Amniotic epithelial cell (primary cell): ENCODE results near the gene CORT.
"Not testable (repeated sequence)": the region's sequence is repeated elsewhere in the genome, so short reads cannot be mapped to it uniquely, and the experiment has no call there.

Experiments
- DNase-seq: peaks from one replicate; pipeline ENCODE4 v3.0.0-alpha.2; 2010; ENCODE audit warnings: low read depth

CORT gene

DNA sequence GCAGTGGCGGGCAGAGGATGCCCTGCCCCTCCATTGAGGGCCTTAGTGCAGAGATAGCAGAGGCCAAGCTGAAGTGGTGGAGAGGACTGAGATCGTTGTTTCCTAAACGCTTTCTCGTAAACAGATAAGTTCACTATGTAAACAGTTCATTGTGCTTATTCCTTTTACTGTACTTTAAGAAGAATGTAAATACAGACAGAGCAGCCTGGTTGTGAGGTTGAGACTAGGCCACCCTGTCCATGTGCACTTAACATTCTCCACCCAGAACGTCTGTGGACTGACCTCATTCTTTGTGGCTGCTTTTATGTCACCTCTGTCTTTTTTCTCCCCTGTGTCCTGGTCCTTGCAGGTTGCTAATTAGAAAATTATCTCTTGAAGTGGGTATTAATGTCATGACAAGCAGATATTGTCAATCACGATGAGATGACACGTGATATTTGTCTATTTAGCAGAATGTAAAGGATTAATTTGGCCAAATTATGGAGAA lies 11.1 kb upstream of the CORT start:
- no peak for DNase-seq

DNA sequence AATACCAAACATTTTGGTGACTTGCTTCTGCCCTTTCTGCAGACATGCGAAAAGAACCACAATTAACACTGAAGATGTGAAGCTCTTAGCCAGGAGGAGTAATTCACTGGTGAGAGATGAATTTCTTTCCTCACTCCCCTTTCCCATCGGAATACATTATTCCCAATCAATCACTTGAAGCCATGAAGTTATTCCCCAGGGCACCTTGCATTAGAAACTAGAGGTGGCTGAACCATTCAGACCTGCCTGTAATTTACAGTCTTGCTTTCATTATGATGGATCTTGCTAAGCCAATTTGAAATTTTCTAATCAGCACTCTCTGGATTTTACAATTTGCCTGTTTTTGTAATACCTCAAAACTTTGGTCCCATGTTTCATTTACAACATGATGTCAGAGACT lies 9.5 kb upstream of the CORT start:
- DNase-seq, result no peak

DNA sequence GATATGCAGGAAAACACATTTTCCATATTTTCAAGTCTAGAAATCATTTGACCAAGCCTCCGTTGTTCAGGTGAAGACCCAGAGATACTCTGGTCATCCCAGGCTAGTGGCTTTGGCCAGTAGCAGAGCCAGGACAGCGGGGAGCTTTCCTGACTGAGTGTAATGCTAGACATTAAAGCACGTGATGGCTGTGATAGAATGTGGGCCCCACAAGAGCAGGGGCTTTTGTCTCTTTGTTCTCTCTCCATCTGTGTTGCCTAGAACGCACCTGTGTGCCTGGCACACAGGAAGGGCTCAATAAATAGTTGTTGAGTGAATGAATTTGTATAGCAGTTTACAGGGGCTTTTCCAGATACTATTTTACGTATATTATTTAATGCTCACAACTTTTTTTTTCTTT lies 9.0 kb upstream of the CORT start:
- DNase-seq, result no peak

DNA sequence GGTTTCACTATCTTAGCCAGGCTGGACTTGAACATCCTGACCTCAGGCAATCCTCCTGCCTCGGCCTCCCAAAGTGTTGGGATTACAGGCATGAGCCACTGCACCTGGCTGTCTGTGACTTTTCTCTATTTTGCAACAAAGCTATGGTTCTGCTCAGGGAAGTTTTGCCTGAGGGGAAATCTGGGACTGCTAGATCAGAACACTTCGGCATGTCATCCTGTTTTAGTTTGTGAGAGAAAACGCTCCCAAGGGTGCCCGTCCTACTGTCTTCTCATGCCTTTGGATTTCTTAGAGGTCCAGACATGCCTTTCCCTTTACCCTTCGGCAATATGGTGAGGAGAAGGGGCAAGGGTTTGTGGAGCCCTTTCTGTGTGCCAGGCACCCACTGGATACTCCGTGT lies 5.6 kb upstream of the CORT start:
- no peak for DNase-seq

DNA sequence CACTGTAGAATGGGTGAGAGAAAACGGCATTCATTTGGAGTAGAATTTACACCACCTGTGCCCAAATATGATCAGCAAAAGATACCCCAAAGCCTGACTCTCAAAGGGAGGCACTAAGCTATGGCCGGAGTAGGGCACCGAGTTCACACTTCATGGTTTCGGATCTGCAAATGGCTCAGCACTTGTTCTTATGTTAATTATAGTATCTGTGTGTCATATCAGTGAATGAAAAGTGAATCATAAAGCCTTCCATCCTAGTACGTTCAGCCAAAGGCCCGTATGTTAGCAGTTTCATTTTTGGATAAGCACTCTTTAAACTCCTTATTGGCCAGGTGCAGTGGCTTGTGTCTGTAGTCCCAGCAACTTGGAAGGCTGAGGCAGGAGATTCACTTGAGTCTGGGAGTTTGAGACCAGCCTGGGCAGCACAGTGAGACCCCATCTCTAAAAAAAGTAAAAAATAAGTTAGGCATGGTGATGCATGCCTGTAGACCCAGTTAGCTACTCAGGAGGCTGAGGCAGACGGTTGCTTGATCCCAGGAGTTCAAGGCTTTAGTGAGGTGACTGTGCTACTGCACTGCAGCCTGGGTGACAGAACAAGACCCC lies 4.9 kb upstream of the CORT start:
- DNase-seq, result no peak

DNA sequence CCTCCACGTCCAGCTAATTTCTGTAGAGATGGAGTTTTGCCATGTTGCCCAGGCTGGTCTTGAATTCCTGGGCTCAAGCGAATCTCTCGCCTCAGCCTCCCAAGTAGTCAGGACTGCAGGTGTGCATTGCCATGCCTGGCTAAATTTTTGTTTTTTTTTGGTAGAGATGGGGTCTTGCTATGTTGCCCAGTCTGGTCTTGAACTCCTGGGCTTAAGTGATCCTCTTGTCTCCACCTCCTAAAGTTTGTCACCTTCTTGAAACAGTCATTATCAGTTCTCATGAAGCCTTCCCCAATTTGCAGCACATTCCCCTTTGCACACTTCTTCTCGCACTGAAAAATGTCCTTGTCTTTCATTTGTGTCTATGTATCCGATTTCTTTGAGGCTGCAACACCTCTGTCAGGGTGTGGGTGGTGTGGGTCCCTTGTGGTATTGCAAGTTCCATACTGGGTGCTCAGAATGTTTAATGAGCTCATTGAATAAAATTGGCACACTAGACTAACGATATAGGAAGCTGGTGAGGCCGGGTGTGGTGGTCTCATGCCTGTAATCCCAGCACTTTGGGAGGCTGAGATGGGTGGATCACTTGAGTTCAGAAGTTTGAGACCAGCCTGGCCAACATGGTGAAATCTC lies 2.9 kb upstream of the CORT start:
- no peak for DNase-seq

DNA sequence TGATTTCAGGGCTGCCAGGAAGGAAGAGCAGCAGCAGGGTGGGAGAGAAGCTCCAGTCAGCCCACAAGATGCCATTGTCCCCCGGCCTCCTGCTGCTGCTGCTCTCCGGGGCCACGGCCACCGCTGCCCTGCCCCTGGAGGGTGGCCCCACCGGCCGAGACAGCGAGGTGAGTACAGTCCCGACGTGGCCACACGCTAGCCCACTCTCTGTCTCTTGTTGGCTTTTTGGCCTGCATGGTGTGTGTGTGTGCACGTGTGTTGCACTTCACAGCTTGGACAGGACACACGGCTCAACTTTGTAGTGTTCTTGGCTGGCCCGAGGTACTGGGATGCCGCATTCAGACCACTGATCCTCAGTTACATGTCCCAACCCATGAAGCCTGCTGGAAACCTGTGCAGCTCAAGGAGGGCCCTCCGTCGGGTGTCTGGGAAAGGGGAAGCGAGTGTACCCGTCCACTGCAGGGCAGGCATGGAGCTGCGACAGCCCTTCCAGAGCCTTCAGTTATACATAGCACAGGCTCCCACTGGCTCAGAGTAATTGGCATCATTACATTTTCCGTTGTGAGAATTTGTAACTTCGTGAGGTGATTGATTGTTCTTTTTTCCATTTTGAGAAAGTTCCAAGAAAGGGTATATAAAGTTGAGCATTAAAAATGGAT lies 454 bp downstream of the CORT start:
- DNase-seq, result no peak

DNA sequence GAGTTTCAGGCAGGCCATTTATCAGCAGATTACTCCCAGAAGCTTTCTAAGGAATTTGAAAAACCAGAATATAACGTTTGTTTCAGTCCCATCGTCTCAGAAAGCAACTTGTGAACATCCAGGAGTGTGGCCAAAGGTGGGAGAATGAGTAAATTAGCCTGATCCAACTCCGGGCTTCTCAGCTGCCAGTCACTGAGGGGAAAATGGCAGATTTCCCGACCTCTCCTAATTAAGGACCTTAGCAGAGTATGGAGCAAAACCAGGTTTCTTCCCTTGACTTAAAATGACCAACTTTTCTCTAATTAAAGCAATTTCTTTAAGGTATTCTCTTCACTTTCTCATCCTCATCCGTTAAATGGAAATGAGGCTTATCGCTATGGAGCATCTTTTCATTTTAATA lies 1.0 kb downstream of the CORT start:
- no peak for DNase-seq

DNA sequence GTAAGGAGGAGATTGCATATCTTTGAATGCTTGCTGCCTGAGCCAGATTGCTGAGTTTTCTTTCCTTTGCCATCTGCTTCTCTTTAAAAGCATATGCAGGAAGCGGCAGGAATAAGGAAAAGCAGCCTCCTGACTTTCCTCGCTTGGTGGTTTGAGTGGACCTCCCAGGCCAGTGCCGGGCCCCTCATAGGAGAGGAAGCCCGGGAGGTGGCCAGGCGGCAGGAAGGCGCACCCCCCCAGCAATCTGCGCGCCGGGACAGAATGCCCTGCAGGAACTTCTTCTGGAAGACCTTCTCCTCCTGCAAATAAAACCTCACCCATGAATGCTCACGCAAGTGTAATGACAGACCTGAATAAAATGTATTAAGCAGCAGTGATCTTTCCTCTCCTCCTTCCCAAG lies 1.5 kb downstream of the CORT start:
- no peak for DNase-seq

DNA sequence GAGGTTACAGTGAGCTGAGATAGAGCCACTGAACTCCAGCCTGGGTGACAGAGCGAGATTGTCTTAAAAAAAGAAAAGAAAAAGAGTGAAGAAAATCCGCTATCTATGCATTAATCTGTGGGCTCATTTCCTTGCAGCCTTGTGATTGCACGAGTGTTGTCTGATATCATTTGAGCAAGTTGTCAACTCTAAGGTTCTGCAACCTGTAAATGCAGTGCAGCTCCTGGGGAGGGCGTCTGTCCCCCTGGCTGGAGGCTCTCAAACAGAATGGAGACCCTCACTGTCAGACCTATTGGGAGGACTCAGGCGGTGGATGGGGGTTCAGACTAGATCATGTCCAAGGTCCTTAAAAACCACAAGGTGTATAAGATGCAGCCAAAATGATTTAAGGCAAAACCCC lies 6.2 kb downstream of the CORT start:
- no peak for DNase-seq

DNA sequence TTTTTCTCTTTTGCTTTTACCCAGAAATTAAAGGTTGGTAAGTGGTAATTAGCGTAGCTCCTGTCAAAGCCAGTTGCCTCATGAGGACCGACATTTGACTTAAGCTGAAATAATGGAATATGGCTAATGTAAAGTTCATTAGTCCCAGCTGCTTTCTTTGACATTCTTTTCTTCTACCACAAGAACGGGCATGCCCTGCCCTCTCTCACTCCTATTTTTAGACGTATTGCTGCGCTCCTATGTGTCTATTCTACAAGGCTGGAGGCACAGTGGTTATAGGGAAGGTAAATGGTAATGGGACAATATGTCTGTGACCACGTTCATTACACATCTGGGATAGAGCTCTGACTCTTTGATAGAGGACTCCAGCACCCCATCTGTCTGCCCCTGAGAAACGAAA lies 6.8 kb downstream of the CORT start:
- no peak for DNase-seq

DNA sequence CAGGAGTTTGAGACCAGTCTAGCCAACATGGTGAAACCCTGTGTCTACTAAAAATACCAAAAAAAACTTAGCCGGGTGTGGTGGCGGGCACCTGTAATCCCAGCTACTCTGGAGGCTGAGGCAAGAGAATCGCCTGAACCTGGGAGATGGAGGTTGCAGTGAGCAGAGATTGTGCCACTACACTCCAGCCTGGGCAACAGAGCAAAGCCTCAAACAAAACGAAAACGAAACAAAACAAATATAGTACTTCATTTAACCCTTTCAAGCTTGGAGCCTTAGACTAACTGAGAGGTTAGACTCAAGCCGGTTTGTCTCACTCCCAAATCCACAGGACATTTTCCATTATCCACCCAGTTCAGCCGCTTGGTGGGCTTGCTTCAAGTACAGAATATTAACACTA lies 7.6 kb downstream of the CORT start:
- DNase-seq, result not testable (repeated sequence)

DNA sequence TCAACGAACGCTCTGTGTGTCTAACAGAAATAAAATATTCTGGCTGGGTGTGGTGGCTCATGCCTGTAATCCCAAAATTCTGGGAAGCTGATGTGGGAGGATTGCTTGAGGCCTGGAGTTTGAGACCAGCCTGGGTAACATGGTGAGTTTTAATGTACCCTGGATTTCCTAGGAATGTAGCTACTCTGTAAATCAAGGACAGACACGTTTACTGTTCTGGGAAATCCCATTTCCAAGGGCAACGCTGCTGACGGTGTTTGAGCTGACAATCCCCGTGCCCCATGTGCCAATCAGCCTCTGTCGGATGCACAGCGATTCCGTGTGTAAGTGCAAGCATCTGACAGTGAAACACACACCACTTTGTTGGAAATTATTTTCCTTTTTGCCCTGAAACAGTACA lies 8.0 kb downstream of the CORT start:
- DNase-seq, result peak; percentile 52

DNA sequence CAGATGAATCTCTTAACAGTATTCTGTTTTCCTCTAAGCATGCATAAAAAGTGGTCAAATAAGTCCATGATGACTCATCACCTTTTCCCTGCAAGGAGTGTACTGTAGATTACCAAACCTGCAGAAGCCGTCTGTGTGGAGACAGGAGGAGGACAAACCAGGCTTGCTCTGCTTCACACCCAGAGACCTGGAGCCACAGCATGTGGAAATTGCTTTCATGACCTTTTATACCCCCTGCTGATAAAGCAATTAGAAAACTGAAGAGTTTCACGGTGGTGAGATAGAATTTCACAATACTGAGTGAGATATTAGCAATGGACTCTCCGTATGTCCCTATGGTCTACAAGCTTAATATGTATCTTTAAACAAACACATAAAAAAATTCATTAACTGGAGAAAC lies 9.4 kb downstream of the CORT start:
- DNase-seq, result peak; percentile 96

DNA sequence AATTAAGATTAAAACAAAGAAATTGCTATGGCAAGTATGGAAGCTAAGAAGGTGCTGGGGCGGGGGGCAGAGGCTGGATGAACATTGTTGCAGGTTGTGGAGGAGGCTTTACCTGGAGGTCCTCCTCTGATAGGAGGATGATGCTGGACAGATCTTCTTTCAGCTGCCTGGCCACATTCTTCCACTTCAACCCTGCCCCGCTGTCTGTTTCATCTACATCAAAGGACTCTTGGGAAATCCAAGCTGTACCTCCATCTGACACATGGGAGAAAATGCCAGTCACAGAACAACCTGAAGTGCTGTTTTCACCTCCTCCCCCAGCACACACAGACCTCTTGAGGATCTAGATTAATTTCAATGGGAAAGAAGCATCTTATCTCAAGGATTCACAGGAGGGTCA lies 17.2 kb downstream of the CORT start:
- no peak for DNase-seq

DNA sequence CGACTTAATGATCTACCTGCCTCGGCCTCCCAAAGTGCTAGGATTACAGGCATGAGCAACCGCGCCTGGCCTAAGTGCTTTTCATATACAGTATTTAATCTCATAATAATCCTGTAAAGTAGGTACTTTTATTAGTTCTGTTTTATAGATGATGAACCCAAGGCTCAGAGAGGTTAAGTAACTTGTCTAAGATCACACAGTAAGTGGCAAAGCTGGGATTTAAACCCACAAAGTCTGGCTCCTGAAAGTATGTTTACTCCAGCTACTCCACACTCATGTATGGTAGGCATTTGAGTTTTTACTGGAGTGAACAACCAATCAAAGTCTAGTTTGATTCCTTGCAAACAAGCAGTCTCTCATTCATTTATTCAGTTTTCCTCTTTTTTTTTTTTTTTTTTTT lies 20.2 kb downstream of the CORT start:
- DNase-seq, result no peak

DNA sequence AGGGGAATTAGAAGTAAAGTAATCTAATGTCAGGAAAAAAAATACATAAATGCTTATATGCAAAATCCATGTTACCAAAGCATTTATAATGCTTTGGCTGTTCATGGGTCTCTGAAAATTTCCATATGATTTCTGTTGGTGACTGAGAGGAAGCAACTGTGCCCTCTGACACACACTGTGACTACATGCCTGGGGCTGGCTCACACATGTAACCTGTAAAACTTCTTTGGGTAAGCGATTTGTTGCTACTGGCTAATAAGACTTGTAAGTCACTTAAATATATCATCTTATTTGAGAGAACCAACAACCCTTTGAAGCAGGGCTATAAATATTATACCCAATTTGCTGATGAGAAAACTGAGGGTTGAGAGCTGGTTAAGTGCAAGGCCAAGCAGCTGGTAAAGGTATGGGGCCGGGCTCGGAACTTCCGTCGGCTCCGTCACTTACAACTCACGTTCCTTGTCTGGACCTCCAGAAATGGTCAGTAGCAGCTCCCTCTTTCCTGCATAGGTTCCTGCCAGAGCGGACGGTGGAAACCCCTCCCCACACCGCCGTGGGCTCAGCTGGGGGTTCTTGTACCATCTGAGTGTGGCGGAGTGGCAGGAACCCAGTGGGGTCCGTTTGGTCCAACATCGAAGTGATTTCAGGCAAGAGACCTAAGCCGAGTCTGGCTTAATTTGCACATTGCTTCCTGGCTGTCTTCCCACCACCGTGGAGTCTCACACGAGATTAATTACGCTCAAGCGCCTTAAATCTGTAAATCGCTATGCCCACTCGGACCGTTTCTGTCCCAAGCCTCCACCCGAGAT lies 21.8 kb downstream of the CORT start:
- DNase-seq, result peak; percentile 44

DNA sequence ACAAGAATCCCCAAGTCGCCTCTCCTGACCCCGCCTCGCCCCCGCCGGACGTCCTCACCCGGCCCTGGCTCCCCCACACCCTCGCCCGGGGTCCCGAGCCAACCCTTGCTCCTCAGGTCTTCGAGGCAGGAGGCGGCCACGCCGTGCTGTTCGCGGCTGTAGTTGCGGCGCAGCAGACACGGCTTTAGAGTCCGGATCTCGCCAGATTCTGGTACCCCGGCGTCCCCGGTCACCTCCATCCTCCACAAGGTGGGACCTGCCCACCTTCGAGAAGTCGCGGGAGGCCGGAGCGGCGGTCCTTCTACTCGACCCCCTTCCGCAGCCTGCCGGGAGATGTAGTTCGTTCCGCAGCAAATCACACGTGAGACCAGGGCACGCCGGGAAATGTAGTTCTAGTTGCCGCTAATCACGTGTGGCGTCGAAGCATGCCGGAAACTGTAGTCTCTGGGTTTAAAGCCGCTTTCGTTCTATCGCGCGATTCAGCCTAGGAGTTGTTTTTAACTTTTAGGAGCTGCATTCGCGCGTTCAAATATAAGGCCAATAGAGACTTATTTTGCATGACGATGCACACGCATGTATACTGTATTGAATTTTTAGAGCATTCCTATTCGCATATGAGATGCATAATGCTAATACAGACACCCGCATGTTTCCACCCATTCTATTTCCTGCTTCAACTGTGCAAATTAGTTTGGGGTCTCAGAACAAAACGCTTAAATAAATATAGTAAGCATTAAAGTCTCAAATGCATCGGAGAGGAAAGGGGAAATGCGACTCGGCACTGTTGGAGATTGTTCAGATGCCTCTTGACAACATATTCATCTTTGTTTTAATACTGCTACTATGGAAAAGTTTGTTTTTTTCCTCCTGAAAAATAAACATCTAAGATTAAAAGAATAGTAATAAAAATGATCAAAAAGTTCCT lies 22.7 kb downstream of the CORT start, which contains the start of gene DFFA:
Gene DFFA (minus strand): TSS at position 310 of the 925 bp plus-strand sequence. CDS start 71 bp downstream, at position 239.
- DNase-seq, result peak; percentile 95

DNA sequence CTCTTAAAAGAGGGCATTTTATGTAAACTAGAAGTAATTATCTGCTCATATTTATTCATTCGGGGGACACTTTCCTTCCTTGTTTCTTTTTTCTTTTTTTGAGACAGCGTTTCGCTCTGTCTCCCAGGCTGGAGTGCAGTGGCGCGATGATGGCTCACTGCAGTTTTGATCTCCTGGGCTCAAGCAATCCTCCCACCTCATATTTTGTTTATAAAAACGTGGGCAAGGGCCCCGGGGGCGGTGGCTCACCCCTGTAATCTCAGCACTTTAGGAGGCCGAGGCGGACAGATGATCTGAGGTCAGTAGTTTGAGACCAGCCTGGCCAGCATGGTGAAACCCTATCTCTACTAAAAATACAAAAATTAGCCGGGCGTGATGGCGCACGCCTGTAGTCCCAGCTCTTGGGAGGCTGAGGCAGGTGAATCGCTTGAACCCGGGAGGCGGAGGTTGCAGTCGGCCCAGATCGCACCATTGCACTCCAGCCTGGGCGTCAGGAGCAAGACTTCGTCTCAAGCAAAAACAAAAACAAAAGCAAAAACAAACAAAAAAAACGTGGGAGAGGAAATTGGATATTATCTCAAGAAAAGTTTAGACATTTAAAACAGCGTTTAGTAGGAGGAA lies 23.4 kb downstream of the CORT start:
- no peak for DNase-seq

DNA sequence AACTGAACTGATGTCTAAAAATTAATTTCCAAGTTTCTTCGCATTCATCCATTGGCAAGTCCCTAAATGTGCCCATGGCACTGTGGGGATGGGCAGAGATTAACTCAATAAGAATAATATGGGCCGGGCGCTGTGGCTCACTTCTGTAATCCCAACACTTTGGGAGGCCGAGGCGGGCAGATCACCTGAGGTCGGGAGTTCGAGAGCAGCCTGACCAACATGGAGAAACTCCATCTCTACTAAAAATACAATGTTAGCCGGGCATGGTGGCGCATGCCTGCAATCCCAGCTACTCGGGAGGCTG lies 24.4 kb downstream of the CORT start:
- DNase-seq, result not testable (repeated sequence)
